Measurements from ENCODE around the gene SIGLEC15. TPM values are rescaled to one million over a fixed set of nuclear protein-coding genes. Genes with fewer than 3 reads are reported as not detected.
A peak's percentile ranks its signal among the peaks of the same experiment; 100 is the strongest.

SIGLEC15 gene
- total and polyA plus RNA-seq, 12 donors: 0.03 to 0.38 (median 0.20) TPM; not detected in 6

GRCh38 chr18:45828917-45829811 is 3.7 kb downstream of the SIGLEC15 start:
- ATAC-seq (peak in 7 of 8 donors; percentile 29 to 71 (median 50)), DNase-seq (no peak)
- WGBS, 2 donors: 31 to 45% methylated on average over 9 of the region's 9 CpGs
- TF ChIP-seq CTCF (IDR thresholded peaks at IDR 0.05): no peak
- Histone ChIP-seq H3K27ac (peak overlapping the region in 1 of 10 donors; percentile 67), H3K9me3 (no peaks in the 10 kb centered on the region), H3K4me3 (peak overlapping the region in 3 of 10 donors; percentile 8 to 42 (median 20)), H3K36me3 (no peaks in the 10 kb centered on the region), H3K27me3 (peaks cover 0 to 20% (median 0%) of the 10 kb centered on the region in 7 donors), H3K4me1 (peaks cover 0 to 33% (median 4%) of the 10 kb centered on the region in 9 donors)
- intact Hi-C loops (cut with DNase I): no loop called here

DNA sequence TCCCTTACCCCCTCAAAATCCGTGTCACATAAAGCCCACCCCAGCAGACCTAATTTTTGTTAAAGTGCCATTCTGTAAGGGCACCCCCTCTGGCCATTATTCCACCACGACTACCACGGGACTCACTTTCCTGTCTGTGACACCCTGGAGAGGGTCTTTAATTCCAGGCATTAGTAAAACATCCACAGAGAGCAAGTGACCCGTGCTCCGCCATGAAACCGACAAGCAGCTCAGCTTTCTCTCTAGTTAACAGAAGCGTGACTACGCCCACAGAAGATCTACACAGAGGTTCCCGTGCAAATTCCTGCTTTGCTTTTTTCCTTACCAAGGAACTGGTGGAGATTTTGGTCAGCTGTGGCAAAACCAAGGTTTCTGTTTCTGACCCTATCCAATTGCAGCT is 4.4 kb downstream of the SIGLEC15 start:
- Histone ChIP-seq H3K4me3 (no peak overlapping the region), H3K27me3 (peaks cover 0 to 20% (median 0%) of the 10 kb centered on the region in 7 donors), H3K9me3 (no peaks in the 10 kb centered on the region), H3K4me1 (peaks cover 0 to 33% (median 4%) of the 10 kb centered on the region in 9 donors), H3K27ac (no peak overlapping the region), H3K36me3 (no peaks in the 10 kb centered on the region)
- WGBS, 2 donors: 57 to 63% methylated on average over 9 of the region's 9 CpGs
- DNase-seq (no peak), ATAC-seq (no peak)
- TF ChIP-seq CTCF (IDR thresholded peaks at IDR 0.05): no peak
- intact Hi-C loops (cut with DNase I): loop anchor here in 4 of 10 donors (2.0 to 10.0 kb wide), 4 partner anchors 49 to 135 kb away; partner anchors contain the start of gene SLC14A1 (in 2 of the 4)

DNA sequence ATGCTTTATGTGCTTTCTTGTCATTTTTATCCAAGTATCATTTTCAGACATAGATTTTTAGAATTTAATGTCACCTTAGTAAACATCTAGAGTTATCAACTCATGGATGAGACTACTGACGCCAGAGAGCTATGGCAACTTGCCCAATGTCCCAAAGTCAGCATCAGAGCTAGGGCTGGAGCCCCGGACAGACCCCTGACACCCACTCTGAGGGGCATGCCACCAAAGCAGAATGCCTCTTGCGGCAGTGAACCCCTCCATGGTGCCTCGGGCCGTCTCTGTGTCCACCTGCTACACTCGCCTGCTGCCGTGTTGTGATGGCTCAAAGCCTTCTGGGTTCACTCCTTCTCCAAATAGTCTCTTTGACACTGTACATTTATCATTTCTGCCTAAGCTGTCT is 5.4 kb downstream of the SIGLEC15 start:
- Histone ChIP-seq H3K27me3 (peaks cover 0 to 23% (median 7%) of the 10 kb centered on the region in 7 donors), H3K9me3 (no peaks in the 10 kb centered on the region), H3K36me3 (no peaks in the 10 kb centered on the region), H3K4me3 (no peak overlapping the region), H3K4me1 (peaks cover 0 to 26% (median 4%) of the 10 kb centered on the region in 9 donors), H3K27ac (no peak overlapping the region)
- intact Hi-C loops (cut with DNase I): loop anchor here in 4 of 10 donors (2.0 to 10.0 kb wide), 4 partner anchors 50 to 136 kb away; partner anchors contain the start of gene SLC14A1 (in 2 of the 4)
- no peak for ATAC-seq
- 74 to 91% methylated on average over 7 of the region's 7 CpGs for WGBS, 2 donors
- no peak for TF ChIP-seq CTCF (IDR thresholded peaks at IDR 0.05)
- DNase-seq: no peak

- no peak for ATAC-seq
- TF ChIP-seq CTCF (IDR thresholded peaks at IDR 0.05): no peak
- no peak for DNase-seq
- 87 to 92% methylated on average over 5 of the region's 5 CpGs for WGBS, 2 donors
- H3K4me3 ChIP-seq: no peak overlapping the region
- no peaks in the 10 kb centered on the region for H3K36me3 ChIP-seq
- H3K27me3 ChIP-seq: peaks cover 15 to 52% (median 35%) of the 10 kb centered on the region in 7 donors
- peaks cover 5 to 26% (median 18%) of the 10 kb centered on the region in 9 donors for H3K4me1 ChIP-seq
- H3K27ac ChIP-seq: no peak overlapping the region
- H3K9me3 ChIP-seq: no peaks in the 10 kb centered on the region
- intact Hi-C loops (cut with DNase I): loop anchor here in 3 of 10 donors (10.0 kb wide), 3 partner anchors 59 to 139 kb away; partner anchors contain the start of gene SLC14A1 (in 2 of the 3)
These were observed 8.4 kb downstream of the SIGLEC15 start for GRCh38 chr18:45833846-45834245.
